Measurements from ENCODE around the gene ALKBH4. TPM values are rescaled to one million over a fixed set of nuclear protein-coding genes. Genes with fewer than 3 reads are reported as not detected.

ALKBH4 gene
- total and polyA plus RNA-seq, 10 of the 15 experiments (the other 5 are each of a cell fraction or from before 2014, with no cell fraction given): 4.1 to 16.9 (median 11.3) TPM

DNA sequence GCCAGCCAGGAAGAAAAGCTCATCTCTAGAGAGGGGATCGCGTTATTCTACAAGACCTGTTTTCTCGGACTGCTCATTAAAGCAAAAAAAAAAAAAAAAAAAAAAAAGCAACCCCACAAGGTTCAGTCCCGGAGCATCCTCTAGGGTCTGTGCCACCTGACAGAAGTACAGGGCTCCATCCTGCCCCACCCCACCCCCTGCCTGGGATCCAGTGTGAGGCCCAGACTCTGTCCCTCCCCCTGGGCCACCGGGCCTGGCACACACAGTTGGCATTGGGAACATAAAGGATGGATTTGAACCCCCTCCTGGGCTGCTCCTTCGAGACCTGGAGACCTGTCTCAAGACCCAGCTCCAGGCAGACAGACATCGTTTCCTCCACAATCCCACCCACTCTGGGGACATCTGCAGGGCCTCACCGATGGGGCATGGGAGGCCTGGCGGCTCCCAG lies 30.6 kb downstream of the ALKBH4 start:
- no peak for DNase-seq (ENCODE audit: low read depth, low spot score)

More for the DNA sequence above, 30.6 kb downstream of the ALKBH4 start:
- H3K9ac ChIP-seq (ENCODE audit: control insufficient read depth, insufficient read depth, low read length): peak overlapping the region; percentile 79
- POLR2A ChIA-PET: interaction anchor here (0.5 to 13.0 kb wide), 6 partner anchors 7 to 1885 kb away, joined by 3 to 210 read pairs (median 9); no protein-coding TSS in a partner anchor
- no peaks in the 10 kb centered on the region for H3K9me3 ChIP-seq (replicated peaks; ENCODE audit: control insufficient read depth, insufficient read depth, low read length)
- peak overlapping the region; percentile 86 for H3K27ac ChIP-seq (ENCODE audit: control insufficient read depth, insufficient read depth)
- 6% methylated on average over 8 of the region's 9 CpGs for WGBS (ENCODE audit: insufficient coverage, insufficient replicate concordance, low lambda C conversion rate, missing lambda C conversion rate)
- intact Hi-C loops (cut with micrococcal nuclease; ENCODE audit: unreplicated experiment) (no loop called here), in situ Hi-C loops (cut with MboI) (no loop called here)
- RAD21 ChIA-PET (ENCODE audit: unreplicated experiment): interaction anchor here (1.3 to 2.9 kb wide), 3 partner anchors 8 to 29 kb away, joined by 3 to 26 read pairs (median 13); no protein-coding TSS in a partner anchor
- ATAC-seq (peak; percentile 33), FAIRE-seq (no peak)
- H3K36me3 ChIP-seq (ENCODE audit: control insufficient read depth in 2 of 2, insufficient read depth in 2 of 2, low read length in 1 of 2): peaks cover 8 to 9% of the 10 kb centered on the region in 2 experiments
- H2AFZ ChIP-seq (ENCODE audit: control insufficient read depth, low read depth, low read length): no peak overlapping the region; the same call in none of the 2 replicates
- peak overlapping the region; percentile 91 for H3K4me2 ChIP-seq (ENCODE audit: control insufficient read depth, insufficient read depth)
- peaks cover 34% of the 10 kb centered on the region for H3K4me1 ChIP-seq (ENCODE audit: control insufficient read depth, insufficient read depth, low read length)
- TSS peak; percentile 65 for BruUV-seq (replicated peaks)
- H3K4me3 ChIP-seq: peak overlapping the region; percentile 74
- TF ChIP-seq, protein P1, sequence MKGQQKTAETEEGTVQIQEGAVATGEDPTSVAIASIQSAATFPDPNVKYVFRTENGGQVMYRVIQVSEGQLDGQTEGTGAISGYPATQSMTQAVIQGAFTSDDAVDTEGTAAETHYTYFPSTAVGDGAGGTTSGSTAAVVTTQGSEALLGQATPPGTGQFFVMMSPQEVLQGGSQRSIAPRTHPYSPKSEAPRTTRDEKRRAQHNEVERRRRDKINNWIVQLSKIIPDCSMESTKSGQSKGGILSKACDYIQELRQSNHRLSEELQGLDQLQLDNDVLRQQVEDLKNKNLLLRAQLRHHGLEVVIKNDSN (IDR thresholded peaks at IDR 0.05; ENCODE audit: borderline replicate concordance, extremely low read length, insufficient read depth, low read depth, low read length): no peak
- TF ChIP-seq TCF12 (IDR thresholded peaks at IDR 0.05; ENCODE audit: low read depth, low read length): 0 out of 2 replicates have a peak, but pooled peaks have one; percentile 2
- TF ChIP-seq ZNF217 (IDR thresholded peaks at IDR 0.05): no peak
- TF ChIP-seq, protein P2, sequence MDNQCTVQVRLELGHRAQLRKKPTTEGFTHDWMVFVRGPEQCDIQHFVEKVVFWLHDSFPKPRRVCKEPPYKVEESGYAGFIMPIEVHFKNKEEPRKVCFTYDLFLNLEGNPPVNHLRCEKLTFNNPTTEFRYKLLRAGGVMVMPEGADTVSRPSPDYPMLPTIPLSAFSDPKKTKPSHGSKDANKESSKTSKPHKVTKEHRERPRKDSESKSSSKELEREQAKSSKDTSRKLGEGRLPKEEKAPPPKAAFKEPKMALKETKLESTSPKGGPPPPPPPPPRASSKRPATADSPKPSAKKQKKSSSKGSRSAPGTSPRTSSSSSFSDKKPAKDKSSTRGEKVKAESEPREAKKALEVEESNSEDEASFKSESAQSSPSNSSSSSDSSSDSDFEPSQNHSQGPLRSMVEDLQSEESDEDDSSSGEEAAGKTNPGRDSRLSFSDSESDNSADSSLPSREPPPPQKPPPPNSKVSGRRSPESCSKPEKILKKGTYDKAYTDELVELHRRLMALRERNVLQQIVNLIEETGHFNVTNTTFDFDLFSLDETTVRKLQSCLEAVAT (IDR thresholded peaks at IDR 0.05): peak; percentile 50; the same call in 1 of the 2 replicates
- TF ChIP-seq, protein P3, sequence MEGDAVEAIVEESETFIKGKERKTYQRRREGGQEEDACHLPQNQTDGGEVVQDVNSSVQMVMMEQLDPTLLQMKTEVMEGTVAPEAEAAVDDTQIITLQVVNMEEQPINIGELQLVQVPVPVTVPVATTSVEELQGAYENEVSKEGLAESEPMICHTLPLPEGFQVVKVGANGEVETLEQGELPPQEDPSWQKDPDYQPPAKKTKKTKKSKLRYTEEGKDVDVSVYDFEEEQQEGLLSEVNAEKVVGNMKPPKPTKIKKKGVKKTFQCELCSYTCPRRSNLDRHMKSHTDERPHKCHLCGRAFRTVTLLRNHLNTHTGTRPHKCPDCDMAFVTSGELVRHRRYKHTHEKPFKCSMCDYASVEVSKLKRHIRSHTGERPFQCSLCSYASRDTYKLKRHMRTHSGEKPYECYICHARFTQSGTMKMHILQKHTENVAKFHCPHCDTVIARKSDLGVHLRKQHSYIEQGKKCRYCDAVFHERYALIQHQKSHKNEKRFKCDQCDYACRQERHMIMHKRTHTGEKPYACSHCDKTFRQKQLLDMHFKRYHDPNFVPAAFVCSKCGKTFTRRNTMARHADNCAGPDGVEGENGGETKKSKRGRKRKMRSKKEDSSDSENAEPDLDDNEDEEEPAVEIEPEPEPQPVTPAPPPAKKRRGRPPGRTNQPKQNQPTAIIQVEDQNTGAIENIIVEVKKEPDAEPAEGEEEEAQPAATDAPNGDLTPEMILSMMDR (IDR thresholded peaks at IDR 0.05 in 2 of 3, conservative IDR thresholded peaks at IDR 0.05 in 1 of 3; ENCODE audit: control insufficient read depth in 2 of 3, extremely low read depth in 1 of 3, insufficient read depth in 1 of 3, low read depth in 3 of 3, low read length in 3 of 3): 0 out of 6 replicates have a peak, but pooled peaks of 1 of the 3 experiments have one; percentile 0
- peak; percentile 66 for TF ChIP-seq ZNF384 (IDR thresholded peaks at IDR 0.05; ENCODE audit: borderline replicate concordance, low read depth, low read length)
- H3K79me2 ChIP-seq (ENCODE audit: control insufficient read depth, insufficient read depth, low read length): peaks cover 40% of the 10 kb centered on the region
- H4K20me1 ChIP-seq (ENCODE audit: control insufficient read depth, insufficient read depth): no peaks in the 10 kb centered on the region
- CTCF ChIA-PET: interaction anchor here (0.6 to 5.0 kb wide), 7 partner anchors 8 to 27 kb away, joined by 3 to 39 read pairs (median 5); no protein-coding TSS in a partner anchor
- H3K27me3 ChIP-seq (replicated peaks in 1 of 2; ENCODE audit: control insufficient read depth in 2 of 2, insufficient read depth in 2 of 2, low read length in 1 of 2): no peaks in the 10 kb centered on the region
- SMC1A ChIA-PET (ENCODE audit: uncharacterized antibody, unreplicated experiment): interaction anchor here (0.9 to 3.1 kb wide), 8 partner anchors 8 to 37 kb away, joined by 3 to 15 read pairs (median 4); partner anchors contain the start of genes ALKBH4 and LRWD1

All from GM12878 (cell line).